K562 (cell line): Measurements from ENCODE around the gene ANKMY1. TPM values are rescaled to one million over a fixed set of nuclear protein-coding genes. Genes with fewer than 3 reads are reported as not detected.
A peak's percentile ranks its signal among the peaks of the same experiment; 100 is the strongest.

Source experiments
- ATF3 ChIP-seq, 2 experiments: fragments of 450-650 bp in 1 of 2; sonication (generic) in 1 of 2; formaldehyde crosslinking in 1 of 2; IDR thresholded peaks in 1 of 2; conservative IDR thresholded peaks in 1 of 2; 2 replicates each; pipeline versions ENCODE4 v1.6.1 to v1.8.1; 2016 to 2023; ENCODE audit warnings: mild to moderate bottlenecking in 2 of 2, moderate library complexity in 2 of 2, inconsistent platforms in 1 of 2, missing genetic modification reagents in 1 of 2
- C11orf30 ChIP-seq: fragments of 450-650 bp; IDR thresholded peaks from 2 replicates; pipeline ENCODE4 v1.6.1; 2016; ENCODE audit warnings: low read depth, mild to moderate bottlenecking
- GABPA ChIP-seq: fragments of 200-800 bp; sonication (Bioruptor generic); conservative IDR thresholded peaks from 2 replicates; pipeline ENCODE4 v1.6.1; 2016; ENCODE audit warnings: low read depth, missing genetic modification characterization, missing compliant biosample characterization
- MCM2 ChIP-seq: fragments of 450-650 bp; IDR thresholded peaks from 2 replicates; pipeline ENCODE4 v1.6.1; 2017; ENCODE audit warnings: low read depth, mild to moderate bottlenecking
- MGA ChIP-seq: fragments of 450-650 bp; IDR thresholded peaks from 2 replicates; pipeline ENCODE4 v1.6.1; 2016; ENCODE audit warnings: mild to moderate bottlenecking, moderate library complexity
- TBP ChIP-seq: optimal IDR thresholded peaks from 2 replicates; pipeline ENCODE3; 2011; ENCODE audit warnings: low read depth, low read length, improper control_type of control experiment
- TRIM24 ChIP-seq, 2 experiments: fragments of 450-650 bp; IDR thresholded peaks; 2 replicates each; pipeline ENCODE4 v1.6.1; 2016
- ZC3H11A ChIP-seq: IDR thresholded peaks from 2 replicates; pipeline ENCODE4 v1.6.1; 2012; ENCODE audit warnings: low read depth, low read length, improper control_type of control experiment
- polyA plus RNA-seq, 8 experiments: library from polyadenylated mRNA; depleted of rRNA in 4 of 8; stranded (reverse) in 5 of 8; unstranded in 3 of 8; fragments of >200 nt; fragmentation: Nextera tagmentation in 2 of 8; fragmentation: Illumina TruSeq in 1 of 8; extraction: Ambion mirVana in 2 of 8; extraction: Trizol in 1 of 8; gene quantifications; 2 replicates each; pipeline versions ENCODE4 v1.2.1 to v1.2.3, GENCODE V29; 2011 to 2014; ENCODE audit warnings: inconsistent platforms in 1 of 8, missing spikeins in 1 of 8
- total RNA-seq, 7 experiments: library from RNA; depleted of rRNA in 6 of 7; stranded (reverse); fragments of >200 nt in 6 of 7; fragmentation: Illumina TruSeq in 2 of 7; extraction: Trizol in 2 of 7; gene quantifications; 2 replicates each; pipeline versions ENCODE4 v1.2.1 to v1.2.3, GENCODE V29; 2011 to 2021; ENCODE audit warnings: low replicate concordance in 1 of 7

Gene ANKMY1
- total and polyA plus RNA-seq, 9 of the 15 experiments (the other 6 are each of a cell fraction or from before 2014, with no cell fraction given): 0.75 to 15.1 (median 11.7) TPM

GRCh38 chr2:240560084-240560479 is 2.3 kb upstream of the ANKMY1 start, which contains the start of gene DUSP28 (continued):
- peak; percentile 90 for TF ChIP-seq MGA
- no peak for TF ChIP-seq GABPA
- TF ChIP-seq TBP: peak; percentile 68
- TF ChIP-seq MCM2: no peak
- no peak for TF ChIP-seq TRIM24 (IDR thresholded peaks at IDR 0.05)
- no peak for TF ChIP-seq ATF3 (IDR thresholded peaks at IDR 0.05)
- no peak for TF ChIP-seq ATF3 (CRISPR knock-in tag; conservative IDR thresholded peaks at IDR 0.05)
- TF ChIP-seq C11orf30: no peak
- TF ChIP-seq ZC3H11A: no peak
